Duodenal mucosa (tissue), 2 donors: ENCODE results near the gene WRAP73.
"Not testable (repeated sequence)": the region's sequence is repeated elsewhere in the genome, so short reads cannot be mapped to it uniquely, and the experiment has no call there.

Experiments used
- H3K27ac ChIP-seq: one replicate; pipeline ENCODE4 v1.7.0; 2013; ENCODE audit warnings: low read depth, low read length
- H3K27me3 ChIP-seq, 2 donors: one replicate each; pipeline ENCODE4 v1.7.0; 2013; ENCODE audit warnings: low read length in 2 of 2, control low read depth in 1 of 2; ENCODE audit not compliant: insufficient read depth in 2 of 2, control insufficient read depth in 1 of 2
- H3K36me3 ChIP-seq, 2 donors: one replicate each; pipeline ENCODE4 v1.7.0; 2013; ENCODE audit warnings: low read length in 2 of 2, control low read depth in 1 of 2; ENCODE audit not compliant: insufficient read depth in 2 of 2, control insufficient read depth in 1 of 2
- H3K4me1 ChIP-seq, 2 donors: one replicate each; pipeline ENCODE4 v1.7.0; 2013; ENCODE audit warnings: low read length in 2 of 2, control low read depth in 1 of 2; ENCODE audit not compliant: insufficient read depth in 2 of 2, control insufficient read depth in 1 of 2
- H3K4me3 ChIP-seq, 2 donors: one replicate each; pipeline ENCODE4 v1.7.0; 2013; ENCODE audit warnings: low read length in 2 of 2, low read depth in 1 of 2
- H3K9ac ChIP-seq, 2 donors: one replicate each; pipeline ENCODE4 v1.7.0; 2013; ENCODE audit warnings: low read length in 2 of 2, low read depth in 1 of 2
- H3K9me3 ChIP-seq, 2 donors: one replicate each; pipeline ENCODE4 v1.7.0; 2013; ENCODE audit warnings: low read length in 2 of 2, control low read depth in 1 of 2; ENCODE audit not compliant: control insufficient read depth in 1 of 2

Gene WRAP73

GRCh38 chr1:3590951-3591865 is 58.7 kb downstream of the WRAP73 start:
- no peaks in the 10 kb centered on the region for H3K4me1 ChIP-seq

DNA sequence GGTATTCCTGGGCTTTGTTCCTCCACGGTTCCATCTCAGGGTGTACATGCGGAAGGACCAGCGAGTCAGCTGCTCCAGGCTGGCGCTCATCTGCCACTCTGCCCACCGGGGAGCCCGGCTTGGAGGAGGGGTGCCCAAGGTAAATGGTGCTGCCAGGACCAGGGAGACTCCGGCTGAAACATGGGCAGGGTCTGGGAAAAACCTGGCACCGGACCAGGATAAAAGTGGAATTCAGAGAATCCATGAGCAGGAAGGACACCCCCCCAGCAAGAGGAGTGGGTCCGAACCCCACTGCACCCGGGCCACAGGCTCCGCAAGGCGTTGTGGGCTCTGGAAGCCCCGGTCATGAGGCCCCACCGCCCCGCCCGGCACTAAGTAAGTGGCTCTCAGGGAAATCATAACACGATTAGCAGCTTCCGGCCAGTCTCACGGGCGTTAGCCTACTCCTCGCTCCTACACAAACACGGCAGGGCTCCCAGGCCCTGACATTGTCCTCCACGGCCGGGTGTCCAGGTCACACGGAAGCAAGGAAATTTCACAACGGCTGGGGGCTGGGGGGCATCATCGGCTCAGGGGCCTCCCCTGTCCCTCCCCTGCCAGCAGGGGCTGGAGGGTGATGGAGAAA is 59.7 kb downstream of the WRAP73 start:
- H3K9ac ChIP-seq = no peak overlapping the region
- no peaks in the 10 kb centered on the region for H3K4me1 ChIP-seq
- H3K27me3 ChIP-seq = no peaks in the 10 kb centered on the region
- H3K36me3 ChIP-seq = no peaks in the 10 kb centered on the region
- H3K4me3 ChIP-seq = no peak overlapping the region
- no peak overlapping the region for H3K27ac ChIP-seq
- no peaks in the 10 kb centered on the region for H3K9me3 ChIP-seq

More at GRCh38 chr1:3590951-3591865, 58.7 kb downstream of the WRAP73 start:
- no peak overlapping the region for H3K9ac ChIP-seq
- H3K27ac ChIP-seq = no peak overlapping the region
- H3K27me3 ChIP-seq = no peaks in the 10 kb centered on the region
- no peaks in the 10 kb centered on the region for H3K36me3 ChIP-seq
- no peak overlapping the region for H3K4me3 ChIP-seq
- no peaks in the 10 kb centered on the region for H3K9me3 ChIP-seq

DNA sequence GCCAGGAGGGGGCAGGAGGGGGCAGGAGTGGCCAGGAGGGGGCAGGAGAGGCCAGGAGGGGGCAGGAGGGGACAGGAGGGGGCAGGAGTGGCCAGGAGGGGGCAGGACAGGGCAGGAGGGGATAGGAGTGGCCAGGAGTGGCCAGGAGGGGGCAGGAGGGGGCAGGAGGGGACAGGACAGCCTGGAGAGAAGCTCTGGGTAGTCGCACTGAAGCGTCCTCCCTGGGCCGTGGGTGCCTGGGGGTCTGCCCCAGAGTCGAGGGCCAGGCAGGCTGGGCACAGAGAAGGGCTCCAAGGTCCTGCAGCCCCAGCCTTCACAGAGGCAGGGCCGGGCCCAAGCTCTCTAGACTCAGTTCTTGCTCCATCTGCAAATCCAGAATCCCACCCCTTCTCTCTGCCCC is 61.5 kb downstream of the WRAP73 start:
- Histone ChIP-seq H3K4me1 (no peaks in the 10 kb centered on the region), H3K4me3 (no peak overlapping the region), H3K9ac (no peak overlapping the region), H3K27ac (no peak overlapping the region), H3K27me3 (no peaks in the 10 kb centered on the region), H3K36me3 (no peaks in the 10 kb centered on the region), H3K9me3 (no peaks in the 10 kb centered on the region)

GRCh38 chr1:3586986-3587759 is 62.7 kb downstream of the WRAP73 start:
- no peak overlapping the region for H3K27ac ChIP-seq
- H3K36me3 ChIP-seq = no peaks in the 10 kb centered on the region
- H3K27me3 ChIP-seq = no peaks in the 10 kb centered on the region

DNA sequence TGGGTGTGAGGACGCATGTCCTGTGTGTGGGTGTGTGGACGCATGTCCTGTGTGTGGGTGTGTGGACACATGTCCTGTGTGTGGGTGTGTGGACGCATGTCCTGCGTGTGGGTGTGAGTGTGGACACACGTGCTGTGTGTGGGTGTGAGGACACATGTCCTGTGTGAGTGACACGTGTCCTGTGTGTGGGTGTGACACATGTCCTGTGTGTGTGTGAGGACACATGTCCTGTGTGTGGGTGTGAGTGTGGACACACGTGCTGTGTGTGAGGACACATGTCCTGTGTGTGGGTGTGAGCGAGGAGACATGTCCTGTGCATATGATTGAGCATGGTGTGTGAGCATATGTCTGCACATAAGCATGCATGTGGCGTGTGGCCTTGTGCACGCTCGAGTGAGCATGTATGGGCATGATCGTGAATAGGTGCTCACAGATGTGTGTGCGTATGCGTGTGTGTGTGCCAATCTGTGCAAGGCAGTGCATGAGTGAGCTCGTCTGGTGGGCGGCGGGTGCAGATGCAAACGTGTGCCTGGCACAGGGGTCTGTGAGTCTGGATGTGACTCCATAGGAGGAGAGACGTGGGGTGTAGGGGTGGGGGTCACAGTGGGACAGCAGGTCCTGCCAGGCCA is 63.8 kb downstream of the WRAP73 start:
- no peak overlapping the region for H3K4me3 ChIP-seq
- no peaks in the 10 kb centered on the region for H3K36me3 ChIP-seq
- no peak overlapping the region for H3K27ac ChIP-seq
- no peaks in the 10 kb centered on the region for H3K4me1 ChIP-seq
- H3K27me3 ChIP-seq = no peaks in the 10 kb centered on the region
- no peak overlapping the region for H3K9ac ChIP-seq
- H3K9me3 ChIP-seq = no peaks in the 10 kb centered on the region

More at GRCh38 chr1:3586986-3587759, 62.7 kb downstream of the WRAP73 start:
- no peak overlapping the region for H3K4me3 ChIP-seq
- no peak overlapping the region for H3K9ac ChIP-seq
- no peaks in the 10 kb centered on the region for H3K4me1 ChIP-seq
- no peaks in the 10 kb centered on the region for H3K9me3 ChIP-seq

DNA sequence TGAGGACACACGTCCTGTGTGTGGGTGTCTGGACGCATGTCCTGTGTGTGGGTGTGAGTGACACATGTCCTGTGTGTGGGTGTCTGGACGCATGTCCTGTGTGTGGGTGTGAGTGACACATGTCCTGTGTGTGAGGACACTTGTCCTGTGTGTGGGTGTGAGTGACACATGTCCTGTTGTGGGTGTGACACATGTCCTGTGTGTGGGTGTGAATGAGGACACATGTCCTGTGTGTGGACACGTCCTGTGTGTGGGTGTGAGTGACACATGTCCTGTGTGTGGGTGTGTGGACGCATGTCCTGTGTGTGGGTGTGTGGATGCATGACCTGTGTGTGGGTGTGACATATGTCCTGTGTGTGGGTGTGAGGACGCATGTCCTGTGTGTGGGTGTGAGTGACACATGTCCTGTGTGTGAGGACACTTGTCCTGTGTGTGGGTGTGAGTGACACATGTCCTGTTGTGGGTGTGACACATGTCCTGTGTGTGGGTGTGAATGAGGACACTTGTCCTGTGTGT is 64.5 kb downstream of the WRAP73 start:
- H3K27me3 ChIP-seq, H3K4me1 ChIP-seq, H3K36me3 ChIP-seq, H3K9ac ChIP-seq, H3K9me3 ChIP-seq, H3K4me3 ChIP-seq, H3K27ac ChIP-seq: not testable (repeated sequence)

DNA sequence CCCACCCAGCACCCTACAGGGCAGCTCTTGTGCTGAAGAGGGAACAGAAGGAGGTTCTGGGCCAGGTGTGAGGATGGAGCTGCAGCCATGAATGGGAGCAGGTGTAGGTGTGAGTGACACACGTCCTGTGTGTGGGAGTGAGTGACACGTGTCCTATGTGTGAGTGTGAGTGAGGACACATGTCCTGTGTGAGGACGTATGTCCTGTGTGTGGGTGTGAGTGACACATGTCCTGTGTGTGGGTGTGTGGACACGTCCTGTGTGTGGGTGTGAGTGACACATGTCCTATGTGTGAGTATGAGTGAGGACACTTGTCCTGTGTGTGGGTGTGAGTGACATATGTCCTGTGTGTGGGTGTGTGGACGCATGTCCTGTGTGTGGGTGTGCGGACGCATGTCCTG is 65.0 kb downstream of the WRAP73 start:
- H3K4me1 ChIP-seq = no peaks in the 10 kb centered on the region
- no peaks in the 10 kb centered on the region for H3K27me3 ChIP-seq
- no peaks in the 10 kb centered on the region for H3K9me3 ChIP-seq
- no peak overlapping the region for H3K4me3 ChIP-seq
- no peak overlapping the region for H3K9ac ChIP-seq
- H3K27ac ChIP-seq = no peak overlapping the region
- H3K36me3 ChIP-seq = no peaks in the 10 kb centered on the region

- H3K27me3 ChIP-seq, H3K9ac ChIP-seq, H3K27ac ChIP-seq, H3K9me3 ChIP-seq, H3K36me3 ChIP-seq, H3K4me3 ChIP-seq, H3K4me1 ChIP-seq: not testable (repeated sequence)
Observed at GRCh38 chr1:3583751-3584150, 66.2 kb downstream of the WRAP73 start.

- no peaks in the 10 kb centered on the region for H3K36me3 ChIP-seq
- no peaks in the 10 kb centered on the region for H3K9me3 ChIP-seq
- no peaks in the 10 kb centered on the region for H3K27me3 ChIP-seq
- no peaks in the 10 kb centered on the region for H3K4me1 ChIP-seq
- no peak overlapping the region for H3K4me3 ChIP-seq
- no peak overlapping the region for H3K9ac ChIP-seq
- no peak overlapping the region for H3K27ac ChIP-seq
Observed at GRCh38 chr1:3581296-3582036, 68.4 kb downstream of the WRAP73 start.
